GM12874 (cell line): ENCODE data around the gene SOX8.

Experiments used
- TF ChIP-seq, protein P1 (sequence below): IDR thresholded peaks from 2 replicates; pipeline ENCODE4 v1.5.1; 2011; ENCODE audit warnings: low read depth, mild to moderate bottlenecking, control low read depth, low read length, moderate library complexity; ENCODE audit not compliant: insufficient read depth

Gene SOX8

DNA sequence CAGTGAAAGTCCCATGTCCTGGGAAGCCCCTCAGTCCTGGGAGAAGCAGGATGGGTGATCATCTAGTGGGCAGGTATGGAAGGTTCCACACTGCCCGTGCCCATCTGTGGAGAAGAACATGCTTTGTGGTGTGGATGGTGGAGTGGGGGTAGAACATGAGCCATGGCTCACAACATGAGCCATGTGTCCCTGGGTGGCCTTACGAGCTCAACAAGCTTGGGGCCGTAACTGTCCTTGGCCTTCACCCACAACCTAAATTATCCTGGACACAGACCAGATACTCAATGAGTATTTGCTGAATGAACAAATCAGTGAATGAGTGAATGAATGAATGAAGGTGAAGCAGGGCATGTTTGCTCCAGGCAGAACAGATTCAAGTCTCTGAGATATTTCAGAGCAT lies 13.5 kb downstream of the SOX8 start:
- TF ChIP-seq, protein P1, sequence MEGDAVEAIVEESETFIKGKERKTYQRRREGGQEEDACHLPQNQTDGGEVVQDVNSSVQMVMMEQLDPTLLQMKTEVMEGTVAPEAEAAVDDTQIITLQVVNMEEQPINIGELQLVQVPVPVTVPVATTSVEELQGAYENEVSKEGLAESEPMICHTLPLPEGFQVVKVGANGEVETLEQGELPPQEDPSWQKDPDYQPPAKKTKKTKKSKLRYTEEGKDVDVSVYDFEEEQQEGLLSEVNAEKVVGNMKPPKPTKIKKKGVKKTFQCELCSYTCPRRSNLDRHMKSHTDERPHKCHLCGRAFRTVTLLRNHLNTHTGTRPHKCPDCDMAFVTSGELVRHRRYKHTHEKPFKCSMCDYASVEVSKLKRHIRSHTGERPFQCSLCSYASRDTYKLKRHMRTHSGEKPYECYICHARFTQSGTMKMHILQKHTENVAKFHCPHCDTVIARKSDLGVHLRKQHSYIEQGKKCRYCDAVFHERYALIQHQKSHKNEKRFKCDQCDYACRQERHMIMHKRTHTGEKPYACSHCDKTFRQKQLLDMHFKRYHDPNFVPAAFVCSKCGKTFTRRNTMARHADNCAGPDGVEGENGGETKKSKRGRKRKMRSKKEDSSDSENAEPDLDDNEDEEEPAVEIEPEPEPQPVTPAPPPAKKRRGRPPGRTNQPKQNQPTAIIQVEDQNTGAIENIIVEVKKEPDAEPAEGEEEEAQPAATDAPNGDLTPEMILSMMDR, result no peak

DNA sequence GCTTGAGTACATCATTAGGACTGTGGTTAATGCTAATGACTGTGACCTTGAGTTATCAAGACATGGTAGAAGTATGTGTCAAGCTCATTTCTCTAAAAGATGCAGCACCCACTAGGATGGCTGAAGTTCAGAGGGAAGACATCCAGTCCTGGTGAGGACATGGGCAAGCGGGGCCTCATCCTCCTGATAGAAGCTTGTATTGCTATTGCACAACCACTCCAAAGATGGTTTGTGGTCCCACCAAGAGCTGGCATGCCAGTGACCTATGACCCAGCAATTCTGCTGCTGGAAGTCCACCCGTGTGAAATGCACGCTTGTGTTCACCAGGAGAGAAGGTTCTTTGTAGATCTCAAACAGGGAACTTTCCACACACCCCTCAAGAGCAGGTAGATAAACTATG lies 14.2 kb downstream of the SOX8 start:
- TF ChIP-seq, protein P1, result no peak

DNA sequence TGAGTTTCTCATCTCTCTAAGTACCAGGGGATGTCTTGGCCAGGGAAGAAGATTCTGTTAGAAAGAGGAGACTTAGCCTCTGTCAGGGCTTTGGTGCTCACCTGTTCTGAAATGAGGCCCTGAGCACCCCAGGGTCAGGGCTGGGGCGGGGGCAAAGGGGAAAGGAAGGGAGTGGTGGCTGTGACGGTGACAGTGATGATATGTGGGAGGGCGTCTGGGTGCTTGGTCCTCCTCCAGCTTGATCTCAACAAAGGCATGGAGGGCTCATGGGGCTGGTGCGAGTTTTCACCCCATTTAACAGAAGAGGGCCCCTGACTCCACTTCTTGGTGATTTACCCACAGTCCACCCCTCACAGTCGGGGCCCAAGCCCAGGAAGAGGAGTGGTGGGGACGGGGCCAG lies 15.1 kb downstream of the SOX8 start:
- TF ChIP-seq, protein P1, result no peak

DNA sequence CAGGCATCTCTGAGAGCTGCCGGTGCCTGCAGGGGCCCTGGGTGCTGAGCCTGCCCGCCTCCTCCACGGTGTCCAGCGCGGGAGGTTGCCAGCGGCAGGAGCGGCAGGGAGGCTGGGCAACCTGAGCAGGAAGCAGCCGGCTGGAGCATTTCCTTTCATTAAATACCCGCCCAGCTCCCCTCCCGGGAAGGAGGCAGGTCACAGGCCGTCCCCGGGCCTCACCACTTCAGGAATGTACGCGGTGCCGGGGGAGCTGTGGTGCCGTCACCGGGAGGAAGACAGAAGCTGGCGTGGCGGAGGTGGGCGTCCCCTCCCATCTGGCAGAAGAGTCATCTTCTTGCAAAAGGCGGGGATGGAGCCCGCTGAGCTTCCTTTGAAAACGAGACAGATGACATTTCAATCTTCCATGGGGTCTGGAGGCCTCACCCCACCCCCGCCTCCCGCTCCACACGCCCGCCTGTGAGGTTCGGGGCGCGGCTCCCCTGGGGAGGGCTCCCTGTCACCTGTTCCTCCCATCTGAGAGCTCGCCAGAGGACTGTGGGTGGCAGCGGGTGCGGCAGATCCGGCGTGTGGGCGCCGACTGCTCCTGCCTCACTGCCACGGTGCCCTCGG lies 16.0 kb downstream of the SOX8 start:
- TF ChIP-seq, protein P1, result no peak

GRCh38 chr16:998211-998610 lies 16.6 kb downstream of the SOX8 start:
- TF ChIP-seq, protein P1, result no peak

- TF ChIP-seq, protein P1, result no peak
Observed at GRCh38 chr16:998615-999014, 17.0 kb downstream of the SOX8 start.

DNA sequence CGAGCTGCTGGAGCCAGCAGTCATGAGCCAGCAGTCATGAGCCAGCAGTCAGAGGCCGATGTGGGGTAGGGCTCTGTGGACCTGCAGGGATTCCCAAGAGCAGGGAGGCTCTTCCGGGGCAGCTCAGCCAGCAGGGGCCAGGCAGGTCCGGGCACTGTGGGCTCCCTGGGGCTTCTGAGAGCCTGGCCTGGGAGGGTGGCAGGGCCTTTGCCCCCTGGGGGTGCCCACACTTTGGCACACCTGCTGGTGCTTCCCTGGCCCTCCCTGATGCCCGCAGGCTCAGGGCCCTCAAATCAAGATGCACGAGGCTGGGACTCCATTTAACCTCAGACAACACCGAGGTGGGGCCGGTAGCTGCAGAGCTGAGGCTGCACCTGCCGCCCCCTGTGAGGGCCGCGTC lies 18.1 kb downstream of the SOX8 start:
- TF ChIP-seq, protein P1, result no peak
